DMS53 (cell line): ENCODE results near the gene FAM98C.
"Not testable (repeated sequence)": the region's sequence is repeated elsewhere in the genome, so short reads cannot be mapped to it uniquely, and the experiment has no call there.

Experiments
- DNase-seq: peaks from one replicate; lab custom pipeline; 2025; lab: John Stamatoyannopoulos, UW

Gene FAM98C

GRCh38 chr19:38399081-38399480, 3.8 kb upstream of the FAM98C start:
- no peak for DNase-seq

- DNase-seq: no peak
Measured at GRCh38 chr19:38399537-38399936, 3.4 kb upstream of the FAM98C start.

- no peak for DNase-seq
Measured at GRCh38 chr19:38400361-38400760, 2.5 kb upstream of the FAM98C start.

- DNase-seq: peak; percentile 62
Measured at GRCh38 chr19:38401148-38401547, 1.7 kb upstream of the FAM98C start.

- DNase-seq: no peak
Measured at GRCh38 chr19:38402623-38402966, 298 bp upstream of the FAM98C start.

- DNase-seq: no peak
Measured at GRCh38 chr19:38404858-38405257, 2.0 kb downstream of the FAM98C start.

- no peak for DNase-seq
Measured at GRCh38 chr19:38405276-38405675, 2.4 kb downstream of the FAM98C start.

- DNase-seq: no peak
Measured at GRCh38 chr19:38409631-38410133, 6.8 kb downstream of the FAM98C start.

GRCh38 chr19:38410407-38410806, 7.5 kb downstream of the FAM98C start:
- DNase-seq: not testable (repeated sequence)

GRCh38 chr19:38411041-38411712, 8.3 kb downstream of the FAM98C start:
- no peak for DNase-seq

- DNase-seq: not testable (repeated sequence)
Measured at GRCh38 chr19:38411898-38412297, 9.0 kb downstream of the FAM98C start.

GRCh38 chr19:38412491-38412890, 9.6 kb downstream of the FAM98C start:
- no peak for DNase-seq

GRCh38 chr19:38412961-38413360, 10.1 kb downstream of the FAM98C start:
- DNase-seq: no peak

- no peak for DNase-seq
Measured at GRCh38 chr19:38413416-38413815, 10.5 kb downstream of the FAM98C start.

GRCh38 chr19:38417146-38417543, 14.3 kb downstream of the FAM98C start:
- no peak for DNase-seq

- DNase-seq: peak; percentile 73
Measured at GRCh38 chr19:38417544-38418506, 14.9 kb downstream of the FAM98C start.

- no peak for DNase-seq
Measured at GRCh38 chr19:38420935-38421334, 18.0 kb downstream of the FAM98C start.

GRCh38 chr19:38421856-38422255, 19.0 kb downstream of the FAM98C start:
- no peak for DNase-seq

- DNase-seq: no peak
Measured at GRCh38 chr19:38422438-38422837, 19.5 kb downstream of the FAM98C start.

- no peak for DNase-seq
Measured at GRCh38 chr19:38424272-38424671, 21.4 kb downstream of the FAM98C start.

GRCh38 chr19:38425222-38425809, 22.4 kb downstream of the FAM98C start:
- no peak for DNase-seq

- no peak for DNase-seq
Measured at GRCh38 chr19:38425810-38426466, 23.0 kb downstream of the FAM98C start, which contains the start of gene RASGRP4. RASGRP4 (minus strand) TSS chr19:38426219; CDS start chr19:38426091, 128 bp downstream.
